Measurements from ENCODE around the gene CDK2AP2.
"Not testable (repeated sequence)": the region's sequence is repeated elsewhere in the genome, so short reads cannot be mapped to it uniquely, and the experiment has no call there.

Gene CDK2AP2

DNA sequence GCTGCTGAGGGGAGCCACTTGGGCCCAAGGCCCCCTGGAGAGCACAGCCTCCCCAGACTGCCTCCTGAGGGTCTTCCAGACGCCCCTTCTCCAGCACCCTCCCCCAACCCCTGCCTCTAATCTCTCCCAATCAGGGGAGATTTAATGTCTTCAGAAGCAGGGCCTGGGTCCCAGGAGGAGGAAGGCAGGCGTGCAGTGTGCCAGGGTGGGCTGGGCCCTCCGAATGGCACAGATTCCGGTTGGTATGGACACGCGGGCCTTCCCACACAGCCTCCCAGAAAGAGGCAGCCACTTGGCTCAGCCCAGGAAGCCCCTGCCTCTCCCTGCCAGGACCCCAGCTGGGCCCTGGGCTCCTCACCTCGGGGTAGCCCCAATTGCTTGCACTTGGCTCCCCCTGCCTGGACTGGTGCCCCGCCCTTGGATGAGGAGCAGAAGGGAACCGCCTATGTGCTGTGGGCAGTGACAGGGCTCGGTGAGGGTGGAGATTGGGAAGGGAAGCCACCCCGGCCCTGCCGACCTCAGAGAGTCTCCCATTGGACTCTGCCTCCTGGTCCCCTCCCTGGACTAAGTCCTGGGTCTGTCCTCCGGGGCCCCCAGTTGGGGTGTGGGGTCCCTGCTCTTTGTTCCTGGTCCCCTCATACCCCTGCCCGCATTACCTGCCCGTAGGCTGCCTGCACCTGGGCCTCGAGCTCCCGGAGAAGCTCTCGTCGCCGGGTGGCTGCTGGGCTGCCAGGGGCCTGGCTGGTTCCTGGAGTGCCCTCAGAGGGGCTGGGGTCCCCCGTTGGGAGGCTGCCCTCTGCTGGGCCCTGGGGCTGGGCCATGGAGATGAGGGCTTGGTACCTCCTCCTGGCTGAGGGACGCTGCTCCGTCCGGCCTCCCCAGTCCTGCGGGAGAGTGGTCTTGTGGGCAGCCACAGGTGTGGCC is 15.9 kb upstream of the CDK2AP2 start:
- no peak for DNase-seq (ENCODE audit: low read depth in 2 of 2)

GRCh38 chr11:67522844-67523555 is 15.0 kb upstream of the CDK2AP2 start, which contains the start of gene CABP2:
TSS of gene CABP2 (minus strand) at chr11:67523446. CDS start at chr11:67523326, 120 bp downstream.
- no peak for DNase-seq (ENCODE audit: low read depth in 2 of 2)

DNA sequence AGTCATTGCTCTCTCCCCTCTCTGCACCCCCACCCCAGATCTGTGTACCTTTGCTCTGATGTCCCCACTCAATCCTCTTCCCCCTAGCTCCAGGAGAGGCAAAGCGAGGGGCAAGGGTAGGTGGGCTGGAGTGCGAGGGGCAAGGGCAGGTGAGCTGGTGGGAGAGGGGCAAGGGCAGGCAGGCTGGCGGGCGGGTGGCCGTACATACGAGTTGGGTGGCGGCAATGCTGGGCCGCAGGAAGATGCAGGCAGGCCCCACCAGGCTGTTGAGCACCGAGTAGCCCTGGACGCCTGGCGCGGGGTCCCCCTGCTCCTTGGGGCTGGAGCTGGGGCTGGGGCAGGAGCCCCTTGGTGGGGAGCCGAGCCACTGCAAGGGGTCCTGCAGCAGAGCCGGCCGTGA is 14.4 kb upstream of the CDK2AP2 start:
- no peak for DNase-seq (ENCODE audit: low read depth in 2 of 2)

- DNase-seq (ENCODE audit: low read depth in 2 of 2): no peak
Observed at GRCh38 chr11:67521924-67522323, 14.0 kb upstream of the CDK2AP2 start.

- no peak for DNase-seq (ENCODE audit: low read depth in 2 of 2)
Observed at GRCh38 chr11:67520856-67521824, 13.2 kb upstream of the CDK2AP2 start.

DNA sequence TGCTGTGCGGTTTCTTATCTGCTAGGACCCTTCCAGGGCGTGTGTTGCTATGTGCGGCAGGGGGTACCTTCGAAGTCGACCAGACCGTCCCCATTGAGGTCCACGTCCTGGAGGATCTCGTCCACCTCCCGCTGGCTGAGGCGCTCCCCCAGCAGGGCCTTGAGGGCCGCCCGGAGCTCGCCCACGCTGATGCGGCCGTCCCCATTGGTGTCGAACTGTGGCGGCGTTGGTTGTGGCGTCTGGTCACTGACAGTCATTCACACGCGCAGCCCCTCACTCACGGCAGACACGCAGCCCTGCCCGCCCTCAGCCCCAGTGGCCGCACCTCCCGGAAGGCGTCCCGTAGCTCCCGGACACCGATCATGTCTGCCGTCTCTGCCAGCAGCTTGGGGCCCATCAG is 11.8 kb upstream of the CDK2AP2 start:
- no peak for DNase-seq (ENCODE audit: low read depth in 2 of 2)

DNA sequence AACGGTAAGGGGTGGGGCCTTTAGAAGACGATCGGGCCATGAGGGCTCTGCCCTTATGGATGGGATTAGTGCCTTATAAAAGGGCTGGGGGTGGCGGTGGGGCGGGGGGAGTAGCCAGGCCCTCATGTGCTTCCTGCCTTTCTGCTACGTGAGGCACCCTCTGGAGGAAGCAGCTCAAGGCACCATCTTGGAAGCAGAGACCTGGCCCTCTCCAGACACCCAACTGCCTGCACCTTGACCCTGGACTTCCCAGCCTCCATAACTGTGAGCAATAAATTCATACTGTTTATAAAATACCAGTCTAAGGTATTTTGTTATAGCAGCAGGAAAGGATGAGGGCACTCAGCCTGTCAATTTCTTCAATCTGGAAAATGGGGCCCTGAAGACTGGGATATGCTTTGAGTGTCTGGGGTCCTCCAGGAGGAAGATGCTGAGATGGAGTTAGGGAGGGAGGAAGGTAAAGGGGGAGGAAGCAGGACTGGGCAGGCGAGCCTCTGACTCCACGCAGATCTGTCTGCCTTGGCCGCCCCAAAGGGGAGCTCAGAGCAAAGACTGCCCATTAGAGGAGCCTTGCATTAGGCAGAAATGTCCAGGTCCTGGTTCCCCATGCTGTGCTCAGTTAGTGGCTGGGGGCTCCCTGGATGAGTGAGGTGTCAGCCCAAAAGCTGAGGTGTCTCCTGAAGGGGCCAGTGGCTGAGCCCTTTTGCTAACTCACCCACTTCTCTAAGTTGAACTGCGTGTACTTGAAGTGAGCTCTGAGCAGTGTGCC is 10.0 kb upstream of the CDK2AP2 start:
- no peak for DNase-seq (ENCODE audit: low read depth in 2 of 2)

DNA sequence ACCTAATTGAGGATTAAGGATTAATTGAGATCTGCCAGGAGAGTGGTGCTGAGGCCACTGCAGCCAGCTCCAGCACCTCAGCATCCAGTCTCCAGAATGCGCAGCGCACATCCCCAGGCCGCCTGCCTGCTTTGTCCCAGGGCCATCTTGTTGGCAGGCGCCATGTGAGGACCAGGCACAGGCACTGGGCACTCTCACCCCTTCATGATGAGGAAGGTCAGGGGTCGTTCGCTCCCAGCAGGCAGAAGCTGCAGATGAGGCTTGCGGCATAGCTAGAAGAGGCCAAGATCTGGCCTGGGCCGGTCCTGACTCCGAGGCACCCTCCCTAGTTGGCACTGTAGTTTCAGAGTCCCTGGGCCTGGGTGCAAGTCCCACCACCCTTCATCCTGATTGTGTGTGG is 8.8 kb upstream of the CDK2AP2 start:
- DNase-seq (ENCODE audit: low read depth in 2 of 2): no peak

GRCh38 chr11:67514116-67514515 is 6.2 kb upstream of the CDK2AP2 start:
- DNase-seq (ENCODE audit: low read depth in 2 of 2): no peak

GRCh38 chr11:67511558-67511957 is 3.6 kb upstream of the CDK2AP2 start:
- not testable (repeated sequence) for DNase-seq (ENCODE audit: low read depth in 2 of 2)

DNA sequence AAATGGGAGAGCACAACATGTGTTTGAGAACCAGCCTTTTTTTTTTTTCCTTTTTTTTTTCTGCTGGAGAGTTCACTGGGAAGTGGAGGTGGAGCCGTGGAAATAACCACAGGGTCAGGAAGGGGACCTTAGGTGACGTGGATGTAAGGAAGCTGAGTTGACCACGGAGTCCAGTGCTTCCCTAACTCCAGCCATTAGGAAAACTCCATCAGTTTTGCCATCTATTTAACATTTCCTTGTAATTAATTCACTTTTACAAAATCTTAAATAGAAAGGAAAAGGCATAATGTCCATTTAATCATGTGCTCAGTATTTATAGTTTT is 2.0 kb upstream of the CDK2AP2 start:
- DNase-seq (ENCODE audit: low read depth in 2 of 2): no peak

- DNase-seq (ENCODE audit: low read depth in 2 of 2): peak; percentile 99
Observed at GRCh38 chr11:67508486-67509121, 642 bp upstream of the CDK2AP2 start.

GRCh38 chr11:67507242-67507863 is 609 bp downstream of the CDK2AP2 start:
- no peak for DNase-seq (ENCODE audit: low read depth in 2 of 2)

DNA sequence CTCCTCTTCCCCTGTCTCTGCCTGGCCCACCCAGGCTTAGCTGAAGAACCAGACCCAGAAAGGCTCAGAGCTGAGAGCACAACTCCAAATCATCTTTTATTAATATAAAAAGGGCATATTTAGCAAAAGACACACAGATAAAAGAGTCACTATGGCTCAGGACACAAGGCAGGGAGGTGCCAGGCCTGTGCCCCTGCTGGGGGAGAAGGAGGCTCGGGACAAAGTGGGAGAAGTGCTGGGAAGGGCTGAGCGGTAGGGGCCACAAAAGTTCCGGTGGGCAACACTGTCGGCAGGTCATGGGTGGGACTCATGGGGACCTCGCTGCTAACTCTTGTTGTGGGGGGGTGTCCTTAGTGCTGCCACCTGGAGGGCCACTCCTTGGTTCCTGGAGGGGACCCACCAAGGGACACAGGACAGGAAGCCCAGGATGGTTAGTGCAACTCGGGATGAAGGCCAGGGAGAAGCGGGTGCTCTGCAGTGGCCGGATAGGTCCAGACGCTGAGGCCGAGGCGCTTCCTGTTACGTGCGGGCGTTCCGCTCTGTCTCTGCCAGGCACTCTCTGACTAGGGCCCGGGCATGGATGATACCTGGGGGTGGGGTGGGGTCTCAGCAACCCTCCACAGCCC is 1.4 kb downstream of the CDK2AP2 start:
- DNase-seq (ENCODE audit: low read depth in 2 of 2): no peak

- DNase-seq (ENCODE audit: low read depth in 2 of 2): peak; percentile 89 to 92
Observed at GRCh38 chr11:67505605-67506396, 2.2 kb downstream of the CDK2AP2 start.

DNA sequence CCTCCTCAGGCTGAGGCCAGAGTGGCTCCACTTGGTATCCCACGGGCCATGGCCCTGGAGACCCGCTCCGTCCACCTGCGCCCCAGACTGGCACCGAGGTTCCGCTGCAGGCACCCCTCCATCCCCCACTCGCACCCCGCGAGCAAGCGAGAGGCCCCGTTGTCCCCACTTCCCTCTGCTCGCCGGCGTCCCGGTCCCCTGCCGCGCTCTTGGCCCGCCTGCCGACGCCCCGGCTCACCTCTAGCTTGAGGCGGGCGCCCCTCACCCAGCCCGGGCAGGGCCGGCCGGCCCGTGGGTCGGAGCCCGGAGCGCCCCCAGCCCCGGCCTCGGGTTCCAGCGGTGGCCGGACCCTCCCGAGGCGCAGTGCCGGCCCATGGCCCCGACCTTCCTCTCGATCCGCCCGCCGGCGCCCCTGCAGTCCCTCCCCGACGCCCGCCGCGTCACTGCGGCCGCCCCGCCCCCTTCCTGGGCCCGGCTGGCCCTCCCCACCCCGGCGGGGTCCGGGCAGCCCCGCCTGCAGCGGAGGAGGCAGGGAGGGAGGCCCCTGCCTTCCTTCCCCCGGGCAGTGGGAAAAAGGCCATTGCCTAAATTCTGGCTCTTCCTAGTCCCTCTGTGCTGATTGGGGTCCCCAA is 2.9 kb downstream of the CDK2AP2 start, which contains the start of gene PITPNM1:
TSS of gene PITPNM1 (minus strand) at position 414 of the 632 bp plus-strand sequence. CDS start 1,183 bp downstream, outside the sequence.
- DNase-seq (ENCODE audit: low read depth in 2 of 2): peak; percentile 68 to 72

DNA sequence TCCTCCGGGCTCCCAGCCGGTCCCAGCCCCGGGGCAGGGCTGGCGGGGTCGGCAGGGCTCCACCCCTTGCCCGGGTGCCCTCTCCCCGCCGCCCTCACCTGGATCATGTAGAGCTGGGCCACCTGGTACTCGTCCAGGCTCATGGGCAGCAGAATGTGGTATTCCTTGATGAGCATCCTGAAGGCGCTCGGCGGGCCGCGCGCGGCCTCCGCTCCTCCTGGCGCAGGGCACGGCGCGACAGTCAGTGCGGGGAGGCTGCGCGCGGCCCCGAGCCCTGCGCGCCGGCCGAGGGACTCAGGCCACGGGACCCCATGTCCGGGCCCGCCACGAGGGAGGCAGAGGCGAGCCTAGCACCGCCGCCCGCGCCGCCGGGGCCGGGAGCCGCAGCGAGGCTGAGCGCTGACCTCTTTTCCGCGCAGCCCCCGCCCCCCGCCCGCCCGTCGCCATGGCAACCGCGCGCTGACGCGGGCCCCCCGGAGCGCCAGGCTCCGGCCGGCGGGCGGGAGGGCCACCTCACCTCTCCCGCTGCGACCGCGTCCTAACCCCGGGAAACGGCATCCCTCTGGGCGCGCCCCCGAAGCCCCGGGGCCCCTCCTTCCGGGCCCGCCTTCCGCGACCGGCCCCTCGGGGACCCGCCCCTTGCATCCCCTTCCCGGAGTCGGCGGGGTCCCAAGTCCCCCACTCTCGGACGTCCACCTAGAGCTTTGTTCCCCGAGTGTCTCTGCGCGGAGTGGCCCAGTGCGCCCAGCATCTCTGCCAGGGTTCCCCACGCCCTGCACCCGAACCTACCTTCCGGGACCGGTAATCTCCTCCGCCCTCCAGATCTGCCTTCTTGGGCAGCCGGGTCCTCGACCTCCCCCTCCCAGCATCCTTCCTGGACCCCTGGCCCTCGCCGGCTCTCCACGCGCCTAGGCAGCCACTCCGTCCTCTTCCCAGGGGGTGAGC is 3.7 kb downstream of the CDK2AP2 start:
- DNase-seq (ENCODE audit: low read depth in 2 of 2): no peak
